Stomach (tissue), 9 donors: ENCODE data around the gene GTF3C4. TPM values are rescaled to one million over a fixed set of nuclear protein-coding genes. Genes with fewer than 3 reads are reported as not detected.

Source experiments
- DNase-seq, 2 donors: peaks; one replicate each; pipeline versions ENCODE4 v3.0.0 to v3.0.0-alpha.2; 2013 to 2019
- H3K27ac ChIP-seq, 5 donors: fragments of 200-600 bp in 4 of 5; sonication (generic) in 4 of 5; one replicate each; pipeline ENCODE4 v1.5.1; 2013 to 2019; ENCODE audit warnings: mild to moderate bottlenecking in 1 of 5, moderate library complexity in 1 of 5
- H3K27me3 ChIP-seq, 3 donors: fragments of 200-600 bp; sonication (generic); one replicate each; pipeline ENCODE4 v1.5.1; 2017 to 2019; ENCODE audit warnings: mixed run types in 1 of 3
- H3K36me3 ChIP-seq, 4 donors: fragments of 200-600 bp; sonication (generic); 1 replicate in 3 of 4; 2 replicates in 1 of 4; pipeline ENCODE4 v1.5.1; 2016 to 2019
- H3K4me1 ChIP-seq, 4 donors: fragments of 200-600 bp; sonication (generic); one replicate each; pipeline ENCODE4 v1.5.1; 2016 to 2019
- H3K4me3 ChIP-seq, 4 donors: fragments of 200-600 bp; sonication (generic) in 3 of 4; one replicate each; pipeline ENCODE4 v1.5.1; 2016 to 2019; ENCODE audit warnings: mild to moderate bottlenecking in 1 of 4
- H3K9me3 ChIP-seq, 4 donors: fragments of 200-600 bp; sonication (generic); one replicate each; pipeline ENCODE4 v1.5.1; 2016 to 2019
- EP300 ChIP-seq: sonication (generic); formaldehyde crosslinking; IDR thresholded peaks from one replicate; pipeline ENCODE4 v1.6.1; 2017; ENCODE audit warnings: antibody characterized with exemption
- POLR2A ChIP-seq, 4 donors: fragments of 450-650 bp; IDR thresholded peaks; one replicate each; pipeline ENCODE4 v1.6.1; 2016; ENCODE audit warnings: antibody characterized with exemption in 4 of 4, control low read depth in 2 of 4, mild to moderate bottlenecking in 1 of 4, moderate library complexity in 1 of 4
- POLR2AphosphoS5 ChIP-seq, 3 donors: sonication (generic); formaldehyde crosslinking; IDR thresholded peaks; one replicate each; pipeline ENCODE4 v1.6.1; 2016; ENCODE audit warnings: antibody characterized with exemption in 3 of 3
- WGBS, 5 donors: extraction: QIAGEN DNeasy Blood & Tissue Kit in 3 of 5; methylation state at CpG; one replicate each; pipeline versions ENCODE4 v1.1.5 to v1.1.7; 2013 to 2018; 5-methylcytosine and 5-hydroxymethylcytosine counted together
- intact Hi-C: fragments of 100-400 bp; cut with DNase I; formaldehyde crosslinking; loops from one replicate; pipeline ENCODE4 v1.15.1; 2023; ENCODE audit warnings: low total_unique reads
- polyA plus RNA-seq, 3 donors: library from polyadenylated mRNA; stranded (reverse); fragments of 200-250 nt; gene quantifications; one replicate each; pipeline ENCODE4 v1.2.3, GENCODE V29; 2013
- total RNA-seq, 5 donors: library from RNA; depleted of rRNA; stranded (reverse); fragments of >200 nt; gene quantifications; one replicate each; pipeline versions ENCODE4 v1.1.0 to v1.2.3, GENCODE V29; 2014 to 2016
- TF ChIP-seq, protein P1 (sequence below), 7 experiments: fragments of 450-650 bp in 4 of 7; fragments of 200-600 bp in 3 of 7; sonication (generic) in 3 of 7; IDR thresholded peaks; one replicate each; pipeline ENCODE4 v1.5.1; 2016 to 2019; ENCODE audit warnings: antibody characterized with exemption in 7 of 7, control low read depth in 2 of 7, mild to moderate bottlenecking in 1 of 7
- donor health status: healthy with polysubstance abuse.
- donor health status: Bipolar disorder and iron deficiency.
- donor health status: healthy.

The GTF3C4 gene
- total and polyA plus RNA-seq, 8 donors: 2.6 to 68.8 (median 11.4) TPM

DNA sequence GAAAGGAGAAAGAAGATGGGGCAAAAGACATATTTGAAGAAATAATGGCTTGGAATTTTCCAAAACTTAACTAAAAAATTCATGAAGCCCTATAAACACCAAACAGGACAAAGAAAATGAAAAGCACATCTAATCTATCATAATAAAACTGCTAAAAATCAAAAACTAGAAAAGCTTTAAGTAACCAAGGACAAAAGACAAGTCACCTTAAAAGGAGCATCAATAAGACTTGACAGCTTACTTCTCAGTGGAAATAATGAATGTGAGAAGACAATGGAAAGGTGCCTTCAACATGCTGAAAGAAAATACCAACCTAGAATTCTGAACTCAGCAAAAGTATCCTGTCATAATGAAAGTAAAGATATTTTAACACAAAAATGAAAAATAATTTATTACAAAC lies 27.0 kb downstream of the GTF3C4 start:
- intact Hi-C loops: no loop called here
- Histone ChIP-seq H3K27ac (no peak overlapping the region), H3K27me3 (no peaks in the 10 kb centered on the region), H3K4me3 (no peak overlapping the region), H3K4me1 (peaks cover 3 to 14% (median 10%) of the 10 kb centered on the region in 4 donors), H3K9me3 (peaks cover 0 to 26% (median 14%) of the 10 kb centered on the region in 4 donors), H3K36me3 (no peaks in the 10 kb centered on the region)
- TF ChIP-seq EP300: no peak
- DNase-seq: no peak

DNA sequence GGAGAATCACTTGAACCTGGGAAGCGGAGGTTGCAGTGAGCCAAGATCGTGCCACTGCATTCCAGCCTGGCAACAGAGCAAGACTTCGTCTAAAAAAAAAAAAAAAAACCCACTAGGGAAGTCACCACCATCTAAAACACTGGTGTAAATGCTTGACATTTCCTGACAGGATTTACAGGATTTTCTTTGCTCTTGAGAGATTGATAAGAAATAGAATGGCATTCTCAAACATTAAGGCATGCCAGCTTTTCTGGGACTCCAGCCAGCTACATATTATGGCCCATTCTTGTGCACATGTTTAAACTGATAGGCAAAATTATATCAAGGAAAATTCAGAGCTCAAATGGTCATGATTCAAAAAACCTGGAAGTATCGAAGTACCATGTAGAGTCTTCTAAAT lies 28.7 kb downstream of the GTF3C4 start:
- 16 to 30% (median 24%) methylated on average over 4 of the region's 4 CpGs for WGBS, 5 donors
- peak in 1 of 3 donors; percentile 44 for TF ChIP-seq POLR2AphosphoS5 (IDR thresholded peaks at IDR 0.05)
- TF ChIP-seq EP300: no peak
- H3K27me3 ChIP-seq: no peaks in the 10 kb centered on the region
- H3K9me3 ChIP-seq: peaks cover 0 to 26% (median 14%) of the 10 kb centered on the region in 4 donors
- no peak overlapping the region for H3K27ac ChIP-seq
- DNase-seq: peak; percentile 84 to 88
- intact Hi-C loops: no loop called here
- H3K36me3 ChIP-seq: no peaks in the 10 kb centered on the region
- H3K4me3 ChIP-seq: no peak overlapping the region
- peaks cover 8 to 24% (median 16%) of the 10 kb centered on the region in 4 donors for H3K4me1 ChIP-seq

DNA sequence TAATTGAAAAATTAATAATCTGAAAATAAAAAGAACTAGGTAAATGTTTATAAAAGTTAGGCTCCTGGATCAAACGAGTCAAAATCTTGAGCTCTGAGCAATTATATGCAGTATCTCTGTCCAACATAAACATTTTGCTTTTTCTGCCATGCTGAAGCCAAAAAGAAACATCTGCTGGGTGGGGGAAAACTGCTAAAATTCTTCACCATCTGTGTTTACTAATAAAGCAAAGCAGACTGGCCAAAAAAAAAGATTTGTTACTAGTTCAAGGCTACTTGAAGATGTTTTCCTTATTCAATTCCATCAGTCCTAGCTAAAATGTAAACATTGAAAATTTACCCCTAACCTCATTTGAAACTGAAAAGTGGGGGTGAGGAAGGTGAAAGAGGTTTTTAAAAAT lies 29.7 kb downstream of the GTF3C4 start:
- H3K4me3 ChIP-seq: no peak overlapping the region
- 10 to 20% (median 15%) methylated on average over 1 of the region's 1 CpG for WGBS, 5 donors
- TF ChIP-seq POLR2AphosphoS5 (IDR thresholded peaks at IDR 0.05) (no peak), EP300 (no peak), POLR2A (IDR thresholded peaks at IDR 0.05) (no peak)
- TF ChIP-seq, protein P1, sequence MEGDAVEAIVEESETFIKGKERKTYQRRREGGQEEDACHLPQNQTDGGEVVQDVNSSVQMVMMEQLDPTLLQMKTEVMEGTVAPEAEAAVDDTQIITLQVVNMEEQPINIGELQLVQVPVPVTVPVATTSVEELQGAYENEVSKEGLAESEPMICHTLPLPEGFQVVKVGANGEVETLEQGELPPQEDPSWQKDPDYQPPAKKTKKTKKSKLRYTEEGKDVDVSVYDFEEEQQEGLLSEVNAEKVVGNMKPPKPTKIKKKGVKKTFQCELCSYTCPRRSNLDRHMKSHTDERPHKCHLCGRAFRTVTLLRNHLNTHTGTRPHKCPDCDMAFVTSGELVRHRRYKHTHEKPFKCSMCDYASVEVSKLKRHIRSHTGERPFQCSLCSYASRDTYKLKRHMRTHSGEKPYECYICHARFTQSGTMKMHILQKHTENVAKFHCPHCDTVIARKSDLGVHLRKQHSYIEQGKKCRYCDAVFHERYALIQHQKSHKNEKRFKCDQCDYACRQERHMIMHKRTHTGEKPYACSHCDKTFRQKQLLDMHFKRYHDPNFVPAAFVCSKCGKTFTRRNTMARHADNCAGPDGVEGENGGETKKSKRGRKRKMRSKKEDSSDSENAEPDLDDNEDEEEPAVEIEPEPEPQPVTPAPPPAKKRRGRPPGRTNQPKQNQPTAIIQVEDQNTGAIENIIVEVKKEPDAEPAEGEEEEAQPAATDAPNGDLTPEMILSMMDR (IDR thresholded peaks at IDR 0.05): no peak

DNA sequence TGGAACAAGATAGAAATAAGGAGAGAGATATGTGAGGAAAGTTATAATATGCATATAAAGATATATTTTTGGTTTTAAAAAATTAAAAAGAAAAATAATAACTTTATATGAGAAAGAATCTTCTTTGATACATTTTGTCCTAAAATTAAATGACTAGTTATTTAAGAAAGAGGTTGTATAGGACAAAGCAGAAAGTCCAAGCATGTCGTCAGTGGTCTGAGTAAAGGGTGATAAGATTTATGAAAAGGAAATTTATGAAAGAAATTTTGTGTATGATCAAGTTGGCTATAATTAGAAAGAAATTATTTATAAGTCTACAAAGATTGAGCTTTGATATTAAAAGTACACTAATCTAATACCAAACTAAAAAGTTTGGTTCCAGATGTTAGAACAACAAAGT lies 32.0 kb downstream of the GTF3C4 start:
- H3K4me1 ChIP-seq: peaks cover 8 to 24% (median 16%) of the 10 kb centered on the region in 4 donors
- no peaks in the 10 kb centered on the region for H3K27me3 ChIP-seq
- no peaks in the 10 kb centered on the region for H3K36me3 ChIP-seq
- intact Hi-C loops: no loop called here
- no peak for DNase-seq
- peaks cover 0 to 15% (median 6%) of the 10 kb centered on the region in 4 donors for H3K9me3 ChIP-seq
- 0 to 40% (median 2%) methylated on average over 1 of the region's 1 CpG for WGBS, 5 donors
- H3K27ac ChIP-seq: peak overlapping the region in 1 of 5 donors; percentile 46
- H3K4me3 ChIP-seq: no peak overlapping the region
- TF ChIP-seq, protein P1 (IDR thresholded peaks at IDR 0.05): no peak
- TF ChIP-seq EP300 (no peak), POLR2AphosphoS5 (IDR thresholded peaks at IDR 0.05) (no peak), POLR2A (IDR thresholded peaks at IDR 0.05) (no peak)

More for the DNA sequence above, 29.7 kb downstream of the GTF3C4 start:
- intact Hi-C loops: no loop called here
- peaks cover 0 to 26% (median 14%) of the 10 kb centered on the region in 4 donors for H3K9me3 ChIP-seq
- no peak overlapping the region for H3K27ac ChIP-seq
- no peaks in the 10 kb centered on the region for H3K36me3 ChIP-seq
- DNase-seq: peak in 1 of 2 donors; percentile 41
- peaks cover 8 to 24% (median 16%) of the 10 kb centered on the region in 4 donors for H3K4me1 ChIP-seq
- no peaks in the 10 kb centered on the region for H3K27me3 ChIP-seq

DNA sequence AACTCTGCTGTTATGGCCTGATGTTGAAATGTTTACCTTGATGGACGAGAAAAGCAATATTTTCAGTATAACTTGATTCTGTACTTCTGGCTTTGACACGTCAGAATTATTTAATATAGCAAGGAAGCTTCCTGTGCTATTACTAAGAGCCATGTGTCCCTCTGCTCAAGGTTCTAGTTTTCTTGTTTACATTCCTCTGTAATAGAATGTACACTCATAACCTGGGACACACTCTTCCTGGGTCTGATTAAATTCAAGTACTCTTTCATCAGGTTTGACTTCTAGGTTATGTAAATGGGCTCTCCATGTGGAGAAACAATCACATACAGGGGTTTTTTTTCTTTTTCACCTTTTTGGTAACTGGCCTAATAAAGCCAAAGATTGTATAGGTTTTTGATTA lies 33.1 kb downstream of the GTF3C4 start:
- 11 to 30% (median 15%) methylated on average over 2 of the region's 2 CpGs for WGBS, 5 donors
- peaks cover 8 to 24% (median 16%) of the 10 kb centered on the region in 4 donors for H3K4me1 ChIP-seq
- peaks cover 0 to 4% (median under 1%) of the 10 kb centered on the region in 4 donors for H3K9me3 ChIP-seq
- no peak overlapping the region for H3K4me3 ChIP-seq
- DNase-seq: peak in 1 of 2 donors; percentile 11
- peak overlapping the region; percentile 13 to 71 (median 42) for H3K27ac ChIP-seq
- H3K36me3 ChIP-seq: no peaks in the 10 kb centered on the region
- TF ChIP-seq POLR2AphosphoS5 (IDR thresholded peaks at IDR 0.05): peak in 1 of 3 donors; percentile 52
- TF ChIP-seq EP300: no peak
- intact Hi-C loops: no loop called here
- H3K27me3 ChIP-seq: no peaks in the 10 kb centered on the region

DNA sequence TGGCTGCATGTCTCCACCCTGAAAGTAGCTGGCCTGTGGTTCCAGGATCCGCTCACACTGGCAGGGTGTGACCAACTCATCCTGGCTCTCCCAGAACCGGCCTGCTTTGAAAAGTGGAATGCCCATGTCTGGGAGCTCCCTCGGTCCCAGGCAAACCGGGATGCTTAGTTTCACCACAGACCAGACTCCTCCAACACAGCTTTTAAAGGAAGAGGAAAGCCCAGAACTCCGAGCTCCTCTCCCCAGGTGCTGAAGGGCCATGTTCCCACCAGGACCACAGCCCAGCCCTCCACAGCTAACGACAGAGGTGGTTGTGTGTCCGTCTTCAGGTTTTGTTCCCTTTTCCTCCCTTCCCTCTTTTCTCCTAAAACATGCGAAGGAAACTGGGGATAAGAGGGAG lies 38.0 kb downstream of the GTF3C4 start:
- H3K27me3 ChIP-seq: no peaks in the 10 kb centered on the region
- no peak overlapping the region for H3K4me3 ChIP-seq
- no peak for DNase-seq
- H3K9me3 ChIP-seq: no peaks in the 10 kb centered on the region
- no peaks in the 10 kb centered on the region for H3K36me3 ChIP-seq
- no peak overlapping the region for H3K27ac ChIP-seq
- peaks cover 0 to 6% (median 5%) of the 10 kb centered on the region in 4 donors for H3K4me1 ChIP-seq
- TF ChIP-seq POLR2A (IDR thresholded peaks at IDR 0.05) (no peak), POLR2AphosphoS5 (IDR thresholded peaks at IDR 0.05) (no peak), EP300 (no peak)
- TF ChIP-seq, protein P1 (IDR thresholded peaks at IDR 0.05): no peak
- WGBS, 5 donors: 78 to 92% (median 86%) methylated on average over 7 to 8 of the region's 8 CpGs
- intact Hi-C loops: no loop called here
